Diencephalon (tissue), 1 donor: ENCODE results near the gene PNPLA3. TPM values are rescaled to one million over a fixed set of nuclear protein-coding genes. Genes with fewer than 3 reads are reported as not detected.

Experiments
- total RNA-seq: library from RNA; depleted of rRNA; stranded (reverse); fragments of >200 nt; gene quantifications from one replicate; pipeline ENCODE4 v1.2.3, GENCODE V29; 2014

PNPLA3 gene, protein sequence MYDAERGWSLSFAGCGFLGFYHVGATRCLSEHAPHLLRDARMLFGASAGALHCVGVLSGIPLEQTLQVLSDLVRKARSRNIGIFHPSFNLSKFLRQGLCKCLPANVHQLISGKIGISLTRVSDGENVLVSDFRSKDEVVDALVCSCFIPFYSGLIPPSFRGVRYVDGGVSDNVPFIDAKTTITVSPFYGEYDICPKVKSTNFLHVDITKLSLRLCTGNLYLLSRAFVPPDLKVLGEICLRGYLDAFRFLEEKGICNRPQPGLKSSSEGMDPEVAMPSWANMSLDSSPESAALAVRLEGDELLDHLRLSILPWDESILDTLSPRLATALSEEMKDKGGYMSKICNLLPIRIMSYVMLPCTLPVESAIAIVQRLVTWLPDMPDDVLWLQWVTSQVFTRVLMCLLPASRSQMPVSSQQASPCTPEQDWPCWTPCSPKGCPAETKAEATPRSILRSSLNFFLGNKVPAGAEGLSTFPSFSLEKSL
- total RNA-seq: 8.1 TPM

DNA sequence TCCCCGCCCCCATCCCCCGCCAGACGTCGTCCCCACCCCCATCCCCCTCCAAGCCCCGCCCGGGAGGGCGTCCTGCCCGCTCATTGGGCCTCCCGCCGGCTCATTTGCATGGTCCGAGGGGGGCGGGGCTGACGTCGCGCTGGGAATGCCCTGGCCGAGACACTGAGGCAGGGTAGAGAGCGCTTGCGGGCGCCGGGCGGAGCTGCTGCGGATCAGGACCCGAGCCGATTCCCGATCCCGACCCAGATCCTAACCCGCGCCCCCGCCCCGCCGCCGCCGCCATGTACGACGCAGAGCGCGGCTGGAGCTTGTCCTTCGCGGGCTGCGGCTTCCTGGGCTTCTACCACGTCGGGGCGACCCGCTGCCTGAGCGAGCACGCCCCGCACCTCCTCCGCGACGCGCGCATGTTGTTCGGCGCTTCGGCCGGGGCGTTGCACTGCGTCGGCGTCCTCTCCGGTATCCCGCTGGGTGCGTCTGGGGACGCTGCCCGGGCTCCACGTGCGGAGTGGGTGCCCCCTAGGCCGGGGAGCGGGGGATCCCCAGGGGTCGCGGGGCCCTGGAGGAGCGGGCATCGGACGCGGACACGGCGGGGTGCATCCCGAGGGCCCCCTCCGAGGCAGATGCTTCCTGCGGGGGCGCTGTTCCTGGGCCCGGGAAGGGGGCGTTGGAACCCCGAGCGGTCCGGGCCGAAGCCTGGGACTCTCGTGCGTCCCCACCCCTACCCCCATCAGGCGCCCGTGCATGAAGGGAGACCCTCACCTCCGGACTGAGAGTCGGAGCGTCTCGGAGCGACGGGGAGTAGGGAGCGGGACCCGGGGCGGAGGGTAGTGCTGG, at the start of gene PNPLA3:
TSS of gene PNPLA3 (plus strand) at position 175 of the 834 bp plus-strand sequence. CDS start at position 282, 107 bp downstream.

DNA sequence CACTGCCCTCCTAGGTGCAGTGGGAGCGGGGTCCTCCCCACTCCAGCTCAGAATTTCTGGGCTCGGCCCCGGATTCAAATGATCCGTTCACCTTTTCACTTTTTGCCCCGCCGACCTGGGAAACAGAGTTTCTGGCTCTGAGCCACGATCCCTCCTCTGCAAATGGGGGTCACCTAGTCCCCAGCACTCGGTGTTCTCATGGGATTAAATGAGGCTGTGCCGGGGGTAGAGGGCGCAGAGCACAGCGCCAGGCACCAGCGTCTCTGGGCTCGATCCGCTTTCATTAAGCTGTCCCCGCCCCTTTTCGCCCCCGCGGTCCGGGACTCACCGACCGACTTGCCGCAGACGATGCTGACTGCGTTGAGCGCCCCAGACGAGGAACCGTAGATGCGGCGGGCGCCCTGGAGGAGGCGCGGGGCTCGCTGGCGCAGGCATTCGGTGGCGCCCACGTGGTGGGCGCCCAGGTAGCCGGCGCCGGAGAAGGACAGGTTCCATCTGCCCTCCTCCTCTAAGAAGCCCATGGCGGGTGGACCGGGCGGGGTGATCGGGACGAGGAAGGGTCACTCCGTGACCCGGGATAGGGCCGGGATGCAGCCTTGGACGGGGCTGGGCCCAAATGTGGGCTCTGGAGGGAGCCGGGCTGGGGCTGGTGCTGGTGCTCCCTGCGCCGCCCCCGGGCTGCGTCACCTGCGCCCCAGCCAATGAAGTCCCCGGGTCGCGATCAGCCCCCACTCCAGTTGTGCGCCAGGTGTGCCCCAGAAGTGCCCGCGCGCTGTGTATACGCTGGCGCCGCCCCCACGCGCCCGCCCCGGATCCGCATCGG, 32.0 kb upstream of the PNPLA3 start, which contains the start of gene PNPLA5:
TSS of gene PNPLA5 (minus strand) at position 654 of the 823 bp plus-strand sequence. CDS start at position 521, 133 bp downstream.

DNA sequence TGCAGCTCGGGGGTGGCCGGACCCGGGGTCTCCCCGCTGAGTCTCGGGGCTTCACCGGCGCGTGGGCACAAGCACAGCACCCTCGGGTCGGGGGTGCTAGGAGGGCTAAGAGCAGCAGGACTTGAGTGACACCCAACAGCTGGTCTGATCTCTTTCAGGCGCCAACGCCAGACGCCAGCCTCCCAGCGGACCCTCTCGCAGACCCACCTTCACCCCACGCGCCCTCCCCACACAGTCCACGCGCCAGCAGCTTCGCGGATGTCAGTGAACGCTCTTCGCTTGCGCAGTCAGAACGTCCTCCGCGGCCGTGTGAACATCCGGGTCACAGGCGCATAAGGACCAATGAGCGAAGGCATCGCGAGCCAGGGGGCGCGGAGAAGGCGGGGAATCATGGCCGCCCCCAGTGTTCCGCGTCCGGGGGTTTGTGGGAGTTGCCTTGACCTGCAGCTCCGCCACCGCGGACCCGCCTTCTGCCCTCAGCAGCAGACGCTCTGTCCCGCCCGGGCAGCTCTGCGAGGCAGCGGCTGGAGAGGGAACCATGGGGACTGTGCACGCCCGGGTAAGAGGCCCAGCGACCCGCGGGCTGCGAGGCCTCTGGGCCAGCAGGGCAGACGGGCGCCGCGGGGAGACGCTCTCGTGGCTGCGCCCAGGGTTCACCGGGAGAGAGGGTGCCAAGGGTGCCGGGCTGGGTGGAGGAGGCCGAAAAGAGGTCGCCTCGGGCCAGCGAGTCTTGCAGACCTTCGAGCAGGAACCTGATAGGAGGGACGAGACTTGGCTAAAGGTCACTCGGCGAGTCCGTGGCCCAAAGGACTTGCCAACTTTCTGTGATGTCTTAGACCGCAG, 31.7 kb downstream of the PNPLA3 start, which contains the start of gene SAMM50:
TSS of gene SAMM50 (plus strand) at position 403 of the 843 bp plus-strand sequence. CDS start at position 539, 136 bp downstream.

Other genes starting within 250 kb of the PNPLA3 start
- gene EFCAB6, start 111.5 kb upstream of the PNPLA3 start, total RNA-seq: 12.0 TPM
- 49.4 TPM for gene SULT4A1, start 61.3 kb upstream of the PNPLA3 start, total RNA-seq
- 0.23 TPM for gene PNPLA5, start 31.8 kb upstream of the PNPLA3 start, total RNA-seq
- gene SAMM50, start 31.6 kb downstream of the PNPLA3 start, total RNA-seq: 45.9 TPM
- 12.5 TPM for gene PARVB, start 100.5 kb downstream of the PNPLA3 start, total RNA-seq